ENCODE measurements around the gene CAMSAP2. TPM values are rescaled to one million over a fixed set of nuclear protein-coding genes. Genes with fewer than 3 reads are reported as not detected.

Gene CAMSAP2
- total RNA-seq, 1 experiment from 2014 or later: 25.0 TPM

DNA sequence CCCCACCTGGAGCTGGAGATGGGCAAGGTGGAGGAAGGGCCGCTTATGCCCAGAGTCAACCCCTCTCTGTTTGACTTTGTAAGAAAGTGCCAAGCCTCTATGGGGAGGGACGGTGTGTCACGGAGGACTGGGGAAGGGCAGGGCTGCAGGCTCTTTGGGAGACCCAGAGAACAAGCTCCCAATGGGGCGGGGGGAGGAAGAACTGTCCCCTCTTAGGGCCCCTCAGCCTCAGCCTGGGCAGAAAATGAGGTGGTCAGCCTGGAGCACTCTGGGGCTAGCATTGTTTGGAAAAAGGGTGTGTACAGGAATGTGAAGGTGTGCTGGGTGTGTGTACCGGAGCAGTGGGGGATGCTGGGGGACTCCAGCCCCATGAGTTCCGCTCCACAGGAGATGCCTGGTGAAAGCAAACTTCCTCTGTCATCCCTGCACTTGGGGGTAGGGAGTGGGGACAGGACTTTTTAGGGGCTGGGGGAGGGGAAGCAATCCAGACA is 154.8 kb downstream of the CAMSAP2 start:
- peak overlapping the region in 1 of 2 experiments; percentile 19; a peak in 1 of 4 replicates for H3K4me3 ChIP-seq (replicated peaks in 1 of 2; ENCODE audit: low read depth in 1 of 2, low read length in 2 of 2)
- H3K9me2 ChIP-seq (ENCODE audit: insufficient read depth): no peaks in the 10 kb centered on the region
- peak overlapping the region; percentile 97 for H3K4me2 ChIP-seq (ENCODE audit: low read length)
- no TSS peak for BruUV-seq (replicated peaks)
- ChIA-PET CTCF (no interaction called here), RAD21 (ENCODE audit: low non-redundant PET in 1 of 2, low total read pairs in 2 of 2, uncharacterized antibody in 2 of 2, unreplicated experiment in 2 of 2) (no interaction called here), POLR2A (no interaction called here)
- TF ChIP-seq YY1 (IDR thresholded peaks at IDR 0.05; ENCODE audit: extremely low read depth, insufficient replicate concordance, low read depth, low read length) (no peak), SRF (IDR thresholded peaks at IDR 0.05; ENCODE audit: low read depth) (no peak), JUND (IDR thresholded peaks at IDR 0.05) (no peak), REST (IDR thresholded peaks at IDR 0.05; ENCODE audit: low read depth) (no peak), CBX3 (IDR thresholded peaks at IDR 0.05; ENCODE audit: low read depth) (no peak), ELF1 (IDR thresholded peaks at IDR 0.05; ENCODE audit: borderline replicate concordance, low read depth) (no peak)
- no peaks in the 10 kb centered on the region; the same call in 1 of the 2 replicates for H3K79me2 ChIP-seq (ENCODE audit: insufficient read depth, low read length)
- no peak for DNase-seq (ENCODE audit: low read depth, low spot score)
- no peaks in the 10 kb centered on the region for H3K36me3 ChIP-seq (ENCODE audit: control insufficient read depth in 1 of 2, insufficient read depth in 2 of 2, low read length in 2 of 2)
- H3K27ac ChIP-seq (ENCODE audit: low read depth, low read length): no peak overlapping the region
- intact Hi-C loops (cut with micrococcal nuclease): no loop called here
- H3K9me3 ChIP-seq (ENCODE audit: control insufficient read depth in 1 of 2, insufficient read depth in 1 of 2, low read depth in 1 of 2, low read length in 2 of 2): no peaks in the 10 kb centered on the region
- no peak overlapping the region for H2AFZ ChIP-seq (ENCODE audit: low read depth, low read length, poor library complexity, severe bottlenecking)
- peaks cover 47 to 77% of the 10 kb centered on the region in 2 experiments for H3K4me1 ChIP-seq (ENCODE audit: control insufficient read depth in 1 of 2, insufficient read depth in 2 of 2, low read length in 2 of 2)
- no peak for ATAC-seq
- H3K27me3 ChIP-seq (ENCODE audit: insufficient read depth, low read length): no peaks in the 10 kb centered on the region
- H4K20me1 ChIP-seq (ENCODE audit: insufficient read depth): no peaks in the 10 kb centered on the region
- peak overlapping the region; percentile 62 for H3K9ac ChIP-seq (ENCODE audit: low read length)
